Stimulated activated CD8-positive, alpha-beta memory T cell treated with anti-CD3 and anti-CD28 coated beads, Interleukin-15, amount 100 ng/mL, for 24 hours (primary cell): ENCODE results near the gene PLCD1.
A peak's percentile ranks its signal among the peaks of the same experiment; 100 is the strongest.
"Not testable (repeated sequence)": the region's sequence is repeated elsewhere in the genome, so short reads cannot be mapped to it uniquely, and the experiment has no call there.

Experiments
- DNase-seq: peaks from one replicate; pipeline ENCODE4 v3.0.0-alpha.2; 2020; ENCODE audit warnings: low read depth

The PLCD1 gene

DNA sequence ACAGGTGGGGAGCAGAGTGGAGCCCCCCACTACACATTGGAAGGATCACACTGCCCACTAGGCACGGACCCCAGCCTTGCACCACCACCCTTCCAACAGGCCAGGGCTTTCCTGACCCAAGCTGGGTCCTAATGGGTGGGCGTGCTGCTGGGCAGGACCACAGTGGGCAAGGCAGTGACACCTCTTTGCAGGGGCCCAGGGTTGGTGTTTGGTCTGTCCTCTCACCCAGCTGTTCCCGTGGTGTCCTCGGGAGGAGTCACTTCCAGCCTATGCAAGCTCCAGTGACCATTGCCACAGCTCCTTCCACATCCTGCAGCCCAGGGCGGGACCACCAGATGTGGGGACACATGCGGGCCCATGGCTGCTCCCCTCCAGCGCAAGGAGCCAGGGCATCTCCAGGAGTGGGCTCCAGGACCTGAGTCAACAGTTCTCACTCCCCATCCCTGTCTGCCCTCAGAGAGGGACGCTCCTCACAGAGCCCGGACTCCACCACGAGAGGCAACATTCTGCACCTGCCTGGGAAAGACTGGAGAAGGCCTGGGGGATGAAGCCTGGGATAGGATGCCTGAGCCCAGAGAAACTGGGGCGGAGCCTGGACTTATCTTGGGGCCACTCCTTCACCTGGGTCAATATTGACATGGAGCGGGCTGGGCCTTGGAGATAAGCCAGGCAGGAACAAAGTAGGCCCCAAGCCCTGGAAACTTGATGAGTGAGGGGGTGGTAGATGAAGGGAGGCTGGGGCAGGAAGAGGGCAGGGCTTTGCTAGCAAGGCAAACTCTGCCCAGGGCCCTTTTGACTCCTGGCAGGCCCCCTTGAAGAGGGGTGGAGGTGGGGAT lies 42.7 kb downstream of the PLCD1 start:
- DNase-seq: no peak

- no peak for DNase-seq
Measured at GRCh38 chr3:37985637-37986320, 43.7 kb downstream of the PLCD1 start.

- no peak for DNase-seq
Measured at GRCh38 chr3:37984596-37984995, 44.8 kb downstream of the PLCD1 start.

GRCh38 chr3:37984051-37984450 lies 45.4 kb downstream of the PLCD1 start:
- no peak for DNase-seq

- no peak for DNase-seq
Measured at GRCh38 chr3:37982331-37982730, 47.1 kb downstream of the PLCD1 start.

DNA sequence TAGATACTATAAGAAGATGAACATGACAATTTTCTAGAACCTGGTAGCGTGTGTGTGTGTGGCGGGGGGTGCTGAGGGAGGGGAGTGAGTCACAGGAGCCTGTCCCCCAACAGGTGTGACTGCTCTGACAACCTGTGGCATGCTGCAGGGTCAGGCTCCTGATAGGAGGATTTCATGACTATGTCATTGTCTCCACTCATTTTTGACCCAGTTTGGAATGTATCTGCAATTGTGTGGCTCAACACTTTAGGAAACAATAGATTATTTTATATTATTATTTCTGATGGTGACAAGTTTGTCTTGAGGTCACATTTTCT lies 48.1 kb downstream of the PLCD1 start:
- DNase-seq: no peak

DNA sequence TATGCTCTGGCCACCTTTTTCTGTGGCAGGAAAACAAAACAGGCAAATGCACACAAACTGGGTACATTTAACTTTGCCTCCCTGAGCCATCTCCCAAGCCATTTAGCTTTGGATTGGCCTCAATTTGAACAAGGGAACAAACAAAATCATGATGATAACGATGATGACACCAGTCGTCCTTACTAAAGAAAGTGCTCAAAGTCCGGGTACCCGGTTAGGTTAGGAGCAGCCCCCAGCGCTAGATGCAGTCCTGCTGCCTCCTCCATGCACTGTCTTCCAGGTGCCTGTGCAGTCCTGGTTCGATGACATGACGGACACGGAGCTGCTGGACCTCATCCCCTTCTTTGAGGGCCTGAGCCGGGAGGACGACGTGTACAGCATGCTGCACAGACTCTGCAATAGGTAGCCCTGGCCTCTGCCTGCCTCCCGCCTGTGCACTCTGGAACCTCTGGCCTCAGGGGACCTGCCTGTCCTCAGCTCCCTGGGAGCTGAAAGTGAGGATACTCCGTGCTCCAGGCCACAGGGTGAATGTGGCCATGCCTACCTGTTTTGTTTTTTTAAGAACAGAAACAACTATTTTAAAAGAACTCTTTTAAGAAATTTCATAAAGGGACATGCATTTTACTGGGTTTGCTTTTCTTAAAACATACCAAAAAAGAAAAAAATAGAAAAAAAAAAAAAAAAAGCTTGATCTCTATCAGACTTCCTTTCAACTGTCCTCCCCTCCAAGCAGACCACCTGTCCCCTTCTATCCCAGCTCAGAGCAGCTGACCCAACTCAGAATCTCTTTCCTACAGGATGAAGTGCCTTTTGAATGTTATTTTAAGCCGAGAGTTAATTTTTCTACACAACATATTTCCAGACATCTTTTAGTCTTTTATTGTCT lies 48.7 kb downstream of the PLCD1 start:
- no peak for DNase-seq

GRCh38 chr3:37979541-37980461 lies 49.6 kb downstream of the PLCD1 start:
- DNase-seq: no peak

- DNase-seq: peak; percentile 30
Measured at GRCh38 chr3:37974121-37975083, 55.0 kb downstream of the PLCD1 start.

GRCh38 chr3:37973246-37974054 lies 56.0 kb downstream of the PLCD1 start:
- DNase-seq: no peak

DNA sequence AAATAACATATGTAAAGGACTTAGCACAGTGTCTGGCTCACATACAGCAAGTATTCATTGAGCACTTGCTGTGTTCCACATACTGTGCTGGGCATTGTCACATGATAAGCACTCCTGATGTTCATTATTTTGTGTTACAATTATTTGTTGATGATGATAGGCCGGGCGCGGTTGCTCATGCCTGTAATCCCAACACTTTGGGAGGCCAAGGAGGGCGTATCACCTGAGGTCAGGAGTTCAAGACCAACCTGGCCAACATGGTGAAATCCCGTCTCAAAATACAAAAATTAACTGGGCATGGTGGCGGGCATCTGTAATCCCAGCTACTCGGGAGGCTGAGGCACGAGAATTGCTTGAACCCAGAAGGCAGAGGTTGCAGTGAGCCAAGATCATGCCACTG lies 57.4 kb downstream of the PLCD1 start:
- DNase-seq: not testable (repeated sequence)

DNA sequence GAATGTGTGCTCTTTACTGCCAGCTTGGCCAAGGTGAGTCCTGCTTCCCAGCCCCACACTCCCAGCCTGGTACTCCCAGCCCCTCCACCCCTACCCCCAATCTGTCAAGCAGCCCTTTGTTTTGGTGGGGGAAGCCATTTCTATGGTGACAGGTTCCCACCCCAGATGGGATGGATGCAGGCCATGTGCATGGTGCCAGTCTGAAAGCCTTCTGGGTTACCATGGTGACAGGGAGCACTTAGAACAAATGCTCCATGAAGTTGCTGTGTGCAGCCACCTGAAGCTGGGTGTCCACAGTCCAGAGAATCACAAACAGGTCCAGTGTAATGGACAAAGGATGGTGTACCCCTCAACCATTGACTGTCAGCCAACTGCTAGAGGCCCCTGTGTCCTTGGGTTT lies 58.0 kb downstream of the PLCD1 start:
- no peak for DNase-seq

- DNase-seq: no peak
Measured at GRCh38 chr3:37970802-37971201, 58.6 kb downstream of the PLCD1 start.

GRCh38 chr3:37969596-37970100 lies 59.8 kb downstream of the PLCD1 start:
- no peak for DNase-seq

DNA sequence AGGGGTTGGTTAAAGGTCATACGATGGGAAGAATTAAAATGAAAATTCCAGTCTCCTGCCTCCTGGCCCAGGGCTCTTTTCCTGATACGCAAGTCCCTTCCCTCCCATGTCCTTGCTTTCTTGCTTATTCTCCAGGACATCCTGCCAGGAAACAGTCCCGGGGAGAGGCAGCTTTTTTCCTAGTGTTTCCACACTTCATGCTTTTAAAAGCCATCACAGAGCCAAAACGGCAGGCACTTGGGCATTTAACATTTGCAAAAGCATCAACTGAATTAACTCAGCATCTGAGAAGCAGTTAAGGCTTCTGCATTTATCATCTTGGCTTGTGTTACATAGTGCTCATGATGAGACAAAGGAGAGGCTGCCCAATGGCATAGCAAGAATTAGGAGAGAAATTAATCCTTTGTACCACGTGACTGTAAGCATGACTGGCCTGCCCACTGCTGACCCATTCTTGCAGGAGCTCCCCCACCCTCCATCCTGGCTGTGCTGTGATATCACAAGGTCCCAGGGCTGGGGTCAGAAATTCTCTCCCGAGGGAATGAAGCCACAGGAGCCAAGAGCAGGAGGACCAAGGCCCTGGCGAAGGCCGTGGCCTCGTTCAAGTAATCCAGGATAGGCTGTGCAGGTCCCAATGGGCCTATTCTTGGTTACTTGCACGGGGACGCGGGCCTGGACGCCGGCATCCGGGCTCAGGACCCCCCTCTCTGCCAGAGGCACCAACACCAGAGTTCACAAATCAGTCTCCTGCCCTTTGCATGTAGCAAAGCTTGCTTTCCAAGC lies 60.4 kb downstream of the PLCD1 start:
- no peak for DNase-seq

- no peak for DNase-seq
Measured at GRCh38 chr3:37968199-37968598, 61.2 kb downstream of the PLCD1 start.

GRCh38 chr3:37967260-37967881 lies 62.1 kb downstream of the PLCD1 start:
- no peak for DNase-seq

DNA sequence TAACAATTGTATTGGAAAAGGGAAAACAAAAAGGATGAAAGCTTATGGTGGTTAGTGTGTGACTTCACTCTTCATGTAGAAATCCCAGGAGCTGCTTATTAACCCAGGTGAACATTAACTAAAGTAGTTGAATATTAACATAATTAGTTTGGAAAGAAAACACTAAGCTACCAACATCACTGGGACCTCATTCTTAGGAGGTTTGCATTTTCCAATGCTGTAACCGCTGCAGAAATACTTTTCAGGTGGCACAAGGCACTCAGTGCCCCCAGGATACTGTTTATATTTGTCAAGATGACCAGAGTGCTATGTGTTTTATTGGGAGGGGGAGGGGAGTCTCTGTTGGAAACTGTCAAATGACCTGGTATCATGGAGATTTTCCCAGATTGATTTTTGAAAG lies 64.7 kb downstream of the PLCD1 start:
- no peak for DNase-seq
